ENCODE measurements around the gene AQP3. TPM values are rescaled to one million over a fixed set of nuclear protein-coding genes. Genes with fewer than 3 reads are reported as not detected.

Gene AQP3
- total RNA-seq, 1 donor from 2014 or later, result 357 TPM

GRCh38 chr9:33476503-33476902, 29.1 kb upstream of the AQP3 start:
- Histone ChIP-seq H3K4me1 (peaks cover 19% of the 10 kb centered on the region), H3K36me3 (peaks cover 11% of the 10 kb centered on the region), H3K4me3 (no peak overlapping the region), H3K27ac (no peak overlapping the region), H3K27me3 (ENCODE audit: low read depth) (no peaks in the 10 kb centered on the region), H3K9me3 (no peaks in the 10 kb centered on the region)
- intact Hi-C loops (cut with DNase I), result no loop called here
- DNase-seq (no peak), ATAC-seq (no peak)
- TF ChIP-seq, protein P1, sequence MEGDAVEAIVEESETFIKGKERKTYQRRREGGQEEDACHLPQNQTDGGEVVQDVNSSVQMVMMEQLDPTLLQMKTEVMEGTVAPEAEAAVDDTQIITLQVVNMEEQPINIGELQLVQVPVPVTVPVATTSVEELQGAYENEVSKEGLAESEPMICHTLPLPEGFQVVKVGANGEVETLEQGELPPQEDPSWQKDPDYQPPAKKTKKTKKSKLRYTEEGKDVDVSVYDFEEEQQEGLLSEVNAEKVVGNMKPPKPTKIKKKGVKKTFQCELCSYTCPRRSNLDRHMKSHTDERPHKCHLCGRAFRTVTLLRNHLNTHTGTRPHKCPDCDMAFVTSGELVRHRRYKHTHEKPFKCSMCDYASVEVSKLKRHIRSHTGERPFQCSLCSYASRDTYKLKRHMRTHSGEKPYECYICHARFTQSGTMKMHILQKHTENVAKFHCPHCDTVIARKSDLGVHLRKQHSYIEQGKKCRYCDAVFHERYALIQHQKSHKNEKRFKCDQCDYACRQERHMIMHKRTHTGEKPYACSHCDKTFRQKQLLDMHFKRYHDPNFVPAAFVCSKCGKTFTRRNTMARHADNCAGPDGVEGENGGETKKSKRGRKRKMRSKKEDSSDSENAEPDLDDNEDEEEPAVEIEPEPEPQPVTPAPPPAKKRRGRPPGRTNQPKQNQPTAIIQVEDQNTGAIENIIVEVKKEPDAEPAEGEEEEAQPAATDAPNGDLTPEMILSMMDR (IDR thresholded peaks at IDR 0.05), result no peak

DNA sequence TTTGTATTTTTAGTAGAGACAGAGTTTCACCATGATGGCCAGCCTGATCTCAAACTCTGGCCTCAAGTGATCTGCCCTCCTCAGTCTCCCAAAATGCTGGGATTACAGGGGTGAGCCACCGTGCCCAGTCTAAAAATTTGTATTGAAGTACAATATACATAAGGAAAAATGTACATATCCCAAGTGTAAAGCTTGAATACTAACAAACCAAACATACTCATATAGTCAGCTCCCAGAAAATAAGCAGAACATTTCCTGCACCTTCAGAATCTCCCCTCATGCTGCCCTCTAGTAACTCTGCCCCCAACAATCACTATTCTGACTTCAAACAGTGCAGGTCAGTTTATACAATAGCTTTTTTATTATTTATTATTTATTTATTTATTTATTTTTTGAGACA, 28.0 kb upstream of the AQP3 start:
- no peak for ATAC-seq
- DNase-seq, result no peak

DNA sequence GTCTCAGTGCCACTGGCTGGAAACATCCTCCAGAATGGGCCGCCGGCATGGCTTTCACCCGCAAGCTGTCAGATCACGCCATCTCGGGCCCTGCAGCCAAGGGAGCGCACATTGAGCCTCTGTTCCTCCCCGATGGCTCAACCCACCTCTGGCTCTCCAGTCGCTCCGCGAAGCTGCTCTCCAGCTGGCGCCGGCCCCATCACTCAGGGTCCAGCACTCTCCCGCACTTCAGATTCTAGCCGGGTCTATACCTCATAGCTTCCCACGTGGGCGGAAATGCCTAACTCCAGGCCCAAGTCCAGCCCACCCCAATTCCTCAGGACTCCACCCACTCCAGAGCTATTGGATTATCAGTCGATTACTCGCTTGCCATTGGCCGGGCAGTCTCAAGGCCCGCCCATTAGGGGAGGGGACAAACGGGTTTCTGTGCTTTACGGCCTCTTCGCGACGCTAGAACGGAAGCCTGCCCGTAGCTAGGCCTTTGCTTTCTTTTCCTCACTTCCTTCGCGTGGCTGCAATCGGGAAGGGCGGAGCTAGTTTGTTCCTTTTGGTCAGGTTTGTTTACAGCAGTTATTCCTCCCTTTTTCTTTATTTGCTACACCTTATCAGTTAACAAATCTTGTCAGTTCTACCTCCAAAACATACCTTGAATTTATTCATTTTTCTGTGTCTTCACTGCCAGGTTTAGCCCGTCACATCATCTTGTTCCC, 26.4 kb upstream of the AQP3 start, which contains the start of gene NOL6:
Gene NOL6 (minus strand): TSS at position 282 of the 710 bp plus-strand sequence. CDS start 82 bp downstream, at position 200.
- Histone ChIP-seq H3K27me3 (ENCODE audit: low read depth) (no peaks in the 10 kb centered on the region), H3K4me1 (peaks cover 19% of the 10 kb centered on the region), H3K27ac (peak within 1 kb of the TSS; percentile 73), H3K4me3 (peak within 1 kb of the TSS; percentile 92), H3K9me3 (no peaks in the 10 kb centered on the region), H3K36me3 (peaks cover 38% of the 10 kb centered on the region)
- DNase-seq (peak; percentile 97), ATAC-seq (peak; percentile 100)
- TF ChIP-seq, protein P1 (IDR thresholded peaks at IDR 0.05), result no peak
- intact Hi-C loops (cut with DNase I), result no loop called here

More for the DNA sequence above, 28.0 kb upstream of the AQP3 start:
- no peaks in the 10 kb centered on the region for H3K9me3 ChIP-seq
- H3K4me1 ChIP-seq, result peaks cover 19% of the 10 kb centered on the region
- intact Hi-C loops (cut with DNase I), result no loop called here
- no peak overlapping the region for H3K4me3 ChIP-seq
- no peaks in the 10 kb centered on the region for H3K27me3 ChIP-seq (ENCODE audit: low read depth)
- no peak overlapping the region for H3K27ac ChIP-seq
- TF ChIP-seq, protein P1 (IDR thresholded peaks at IDR 0.05), result no peak
- peaks cover 22% of the 10 kb centered on the region for H3K36me3 ChIP-seq

DNA sequence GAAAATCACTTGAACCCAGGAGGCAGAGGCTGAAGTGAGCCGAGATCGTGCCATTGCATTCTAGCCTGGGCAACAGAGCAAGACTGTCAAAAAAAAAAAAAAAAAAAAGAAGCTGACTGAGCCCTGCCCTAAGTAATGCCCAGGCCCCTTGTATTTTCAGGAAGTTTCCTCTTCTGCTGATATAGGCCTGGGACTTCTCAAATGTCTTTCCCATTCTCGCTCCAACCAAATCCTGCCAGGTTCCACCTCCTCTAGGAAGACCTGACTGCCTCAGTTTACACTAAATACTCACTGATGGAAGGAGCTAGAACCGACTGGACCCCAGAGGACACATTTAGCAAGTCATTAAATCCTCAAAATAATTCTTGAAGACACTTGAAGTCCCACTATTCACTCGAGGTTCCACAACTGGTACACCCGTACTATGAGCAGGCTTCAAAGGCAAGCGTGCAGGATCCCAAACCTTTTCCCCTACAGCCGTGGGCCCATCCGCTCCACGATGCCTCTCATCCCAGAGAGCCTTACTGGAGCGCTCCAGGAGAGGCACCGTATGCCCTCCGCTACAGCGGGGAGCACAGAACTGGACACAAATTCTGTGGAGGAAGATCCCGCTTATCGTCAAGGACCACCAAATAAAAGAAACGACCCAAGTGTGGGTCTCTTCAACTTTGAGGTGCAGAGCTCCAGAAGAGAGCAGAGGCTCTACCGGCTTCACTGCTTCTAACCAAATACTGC, 25.7 kb upstream of the AQP3 start:
- peak overlapping the region; percentile 92 for H3K4me3 ChIP-seq
- peaks cover 45% of the 10 kb centered on the region for H3K36me3 ChIP-seq
- TF ChIP-seq, protein P1 (IDR thresholded peaks at IDR 0.05), result no peak
- intact Hi-C loops (cut with DNase I), result no loop called here
- peak overlapping the region; percentile 73 for H3K27ac ChIP-seq
- no peak for ATAC-seq
- no peak for DNase-seq
- no peaks in the 10 kb centered on the region for H3K9me3 ChIP-seq
- H3K27me3 ChIP-seq (ENCODE audit: low read depth), result no peaks in the 10 kb centered on the region
- H3K4me1 ChIP-seq, result peaks cover 19% of the 10 kb centered on the region

DNA sequence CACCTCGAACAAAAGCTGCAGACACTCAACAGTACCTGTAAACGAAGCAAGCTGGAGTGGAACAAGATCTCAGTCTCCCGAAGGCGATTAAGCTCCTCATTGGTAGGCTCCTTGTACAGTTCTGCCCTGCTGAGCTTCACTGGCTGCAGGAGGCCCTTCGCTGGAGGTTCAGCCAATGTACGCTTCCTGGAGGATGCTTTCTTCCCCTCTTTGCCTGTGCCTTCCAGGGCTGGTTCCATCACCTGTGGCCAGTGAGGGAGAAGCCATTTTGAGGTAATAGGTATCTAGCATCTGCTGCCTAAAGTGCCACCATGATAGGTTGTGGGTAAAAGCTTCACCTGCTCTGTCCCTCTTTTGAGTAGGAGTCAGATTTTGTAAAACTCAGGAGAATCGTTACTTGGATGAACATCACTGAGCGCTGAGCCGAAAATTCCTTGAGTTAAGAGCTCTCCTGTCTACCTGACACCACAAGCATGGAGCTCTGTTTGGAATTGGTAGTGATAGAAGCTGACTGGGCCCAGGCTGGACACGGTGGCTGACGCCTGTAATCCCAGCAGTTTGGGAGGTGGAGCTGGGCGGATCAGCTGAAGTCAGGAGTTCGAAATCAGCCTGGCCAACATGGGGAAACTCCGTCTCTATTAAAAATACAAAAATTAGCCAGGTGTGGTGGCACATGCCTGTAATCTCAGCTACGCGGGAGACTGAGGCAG, 24.9 kb upstream of the AQP3 start:
- Histone ChIP-seq H3K27ac (no peak overlapping the region), H3K4me3 (peak overlapping the region; percentile 92), H3K36me3 (peaks cover 52% of the 10 kb centered on the region), H3K9me3 (no peaks in the 10 kb centered on the region), H3K27me3 (ENCODE audit: low read depth) (no peaks in the 10 kb centered on the region), H3K4me1 (peaks cover 19% of the 10 kb centered on the region)
- no peak for ATAC-seq
- intact Hi-C loops (cut with DNase I), result no loop called here
- TF ChIP-seq, protein P1 (IDR thresholded peaks at IDR 0.05), result no peak
- DNase-seq, result no peak

Data from lower lobe of right lung (tissue), 2 donors.